Stimulated activated CD8-positive, alpha-beta memory T cell treated with anti-CD3 and anti-CD28 coated beads, Interleukin-15, amount 100 ng/mL, for 1 hour (primary cell): ENCODE data around the gene BAIAP2L2.
"Not testable (repeated sequence)": the region's sequence is repeated elsewhere in the genome, so short reads cannot be mapped to it uniquely, and the experiment has no call there.

Source experiments
- DNase-seq: peaks from one replicate; pipeline ENCODE4 v3.0.0-alpha.2; 2020; ENCODE audit warnings: low read depth

Gene BAIAP2L2

GRCh38 chr22:38037367-38038150 lies 72.9 kb downstream of the BAIAP2L2 start:
- not testable (repeated sequence) for DNase-seq

DNA sequence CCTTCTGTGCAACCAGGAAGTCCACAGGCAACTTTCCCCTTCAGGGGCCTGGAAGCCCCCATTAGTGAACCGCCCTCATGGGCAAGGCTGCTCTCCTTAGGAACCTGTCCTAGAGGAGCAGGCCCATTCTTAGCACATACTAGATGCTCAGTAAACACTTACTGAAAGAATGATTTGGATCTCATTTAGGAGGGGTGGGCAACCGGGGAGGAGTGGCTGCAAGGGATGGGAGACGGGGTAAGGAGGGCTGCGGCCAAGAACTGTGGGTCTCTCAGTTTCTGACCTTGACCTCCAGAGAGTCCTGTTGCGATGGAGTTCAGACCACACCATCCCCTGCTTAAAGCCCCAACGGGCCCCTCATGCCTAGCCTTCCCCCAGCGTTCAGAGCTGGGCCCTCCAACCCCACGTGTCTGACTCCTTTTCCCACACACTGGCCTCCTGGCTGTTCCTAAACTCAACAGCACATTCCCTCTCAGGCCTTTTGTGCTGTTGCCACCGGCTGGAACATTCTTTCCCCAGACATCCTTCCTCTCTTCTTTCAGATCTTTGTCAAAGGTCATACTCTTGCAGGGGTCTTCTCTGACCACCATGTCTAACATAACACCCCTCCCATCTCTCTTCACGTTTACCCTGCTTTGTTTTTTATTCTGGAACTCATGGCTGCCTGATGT lies 74.0 kb downstream of the BAIAP2L2 start:
- no peak for DNase-seq

DNA sequence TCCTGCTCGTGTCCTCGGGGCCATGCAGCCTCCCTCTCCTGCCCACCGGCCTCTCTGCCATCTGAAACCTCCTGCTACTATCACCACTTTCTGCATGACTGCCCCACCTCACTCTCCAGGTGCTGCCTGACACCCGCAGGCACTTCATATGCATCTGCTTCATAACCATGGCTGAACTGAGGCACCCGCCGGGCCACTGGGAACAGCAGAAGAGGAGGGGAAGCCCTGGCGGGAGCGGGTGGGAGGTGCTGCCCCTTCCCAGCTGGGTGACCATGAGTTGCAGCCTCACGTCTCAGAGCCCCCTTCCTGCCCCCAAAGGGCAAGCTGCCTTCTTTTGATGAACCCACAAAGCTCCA lies 75.0 kb downstream of the BAIAP2L2 start:
- DNase-seq = no peak
